ENCODE data around the gene FGD6.

FGD6 gene

DNA sequence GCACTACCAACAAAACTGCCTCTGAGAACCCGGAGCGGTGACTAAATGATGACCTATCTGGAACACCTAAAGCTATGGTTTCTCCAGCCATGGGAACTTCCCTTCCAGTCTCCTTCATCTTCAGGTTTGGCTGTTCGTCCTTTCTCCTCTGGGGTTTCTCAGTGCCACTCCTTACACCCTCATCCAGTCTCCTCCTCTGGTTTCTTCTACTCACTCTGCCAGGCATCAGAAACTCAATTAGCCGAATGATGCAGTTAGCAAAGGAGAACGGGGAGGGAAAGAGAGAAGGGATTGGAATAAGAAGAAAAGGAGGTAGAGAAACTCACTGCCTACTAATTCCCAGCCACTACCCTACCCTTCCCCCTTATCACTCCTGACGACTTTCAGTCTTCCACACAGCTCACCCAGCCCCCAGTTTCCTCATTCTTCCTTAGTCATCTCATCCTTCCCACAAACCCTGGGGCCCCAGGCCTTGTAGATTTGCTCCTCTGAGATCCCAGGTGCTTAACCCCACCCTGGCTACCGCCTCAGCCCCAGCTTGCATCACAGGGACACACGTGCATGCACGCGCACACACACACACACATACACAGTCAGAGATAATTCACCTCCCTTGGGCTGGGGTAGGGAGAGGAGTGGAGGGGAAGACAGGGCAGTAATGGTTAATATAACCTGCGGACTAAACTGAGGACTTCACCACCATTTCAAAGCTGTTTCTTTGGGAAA lies 13.0 kb downstream of the FGD6 start:
- H3K9ac ChIP-seq (ENCODE audit: low read length), result peak overlapping the region; percentile 21
- H4K8ac ChIP-seq (ENCODE audit: low read depth, low read length), result no peak overlapping the region
- peak overlapping the region; percentile 88 for H3K27ac ChIP-seq (ENCODE audit: low read depth, low read length)
- peak; percentile 98 for DNase-seq
- H3K27me3 ChIP-seq (ENCODE audit: insufficient read depth, low read length, poor library complexity), result no peaks in the 10 kb centered on the region
- H3K56ac ChIP-seq (ENCODE audit: low read length), result peak overlapping the region; percentile 75
- peaks cover 37% of the 10 kb centered on the region for H3K79me2 ChIP-seq (ENCODE audit: control insufficient read depth, insufficient read depth, low read length)
- H3K4ac ChIP-seq (ENCODE audit: low read depth, low read length), result peak overlapping the region; percentile 10
- peak overlapping the region; percentile 2 for H3K4me2 ChIP-seq (ENCODE audit: low read length)
- no peak overlapping the region for H2AK5ac ChIP-seq (ENCODE audit: low read length)
- peak overlapping the region; percentile 91 for H3K18ac ChIP-seq (ENCODE audit: low read length)
- H2BK5ac ChIP-seq (ENCODE audit: low read length), result peak overlapping the region; percentile 77
- no peaks in the 10 kb centered on the region for H3K36me3 ChIP-seq (ENCODE audit: control insufficient read depth, insufficient read depth, low read length)
- no peak overlapping the region for H3K23ac ChIP-seq (ENCODE audit: low read length)
- no CpG with 5 or more reads among the region's 11 CpGs for WGBS (ENCODE audit: extremely low coverage, insufficient coverage, low lambda C conversion rate)
- no peak overlapping the region for H3K4me3 ChIP-seq (ENCODE audit: low read length)
- H2BK15ac ChIP-seq (replicated peaks; ENCODE audit: low read depth), result no peak overlapping the region
- H3K4me1 ChIP-seq (ENCODE audit: control insufficient read depth, low read depth, low read length), result peaks cover 23% of the 10 kb centered on the region
- peak overlapping the region; percentile 80 for H2BK120ac ChIP-seq (ENCODE audit: low read depth, low read length)
- H3K79me1 ChIP-seq (ENCODE audit: low read length), result peaks cover 10% of the 10 kb centered on the region
- H4K5ac ChIP-seq (ENCODE audit: low read length), result no peak overlapping the region

DNA sequence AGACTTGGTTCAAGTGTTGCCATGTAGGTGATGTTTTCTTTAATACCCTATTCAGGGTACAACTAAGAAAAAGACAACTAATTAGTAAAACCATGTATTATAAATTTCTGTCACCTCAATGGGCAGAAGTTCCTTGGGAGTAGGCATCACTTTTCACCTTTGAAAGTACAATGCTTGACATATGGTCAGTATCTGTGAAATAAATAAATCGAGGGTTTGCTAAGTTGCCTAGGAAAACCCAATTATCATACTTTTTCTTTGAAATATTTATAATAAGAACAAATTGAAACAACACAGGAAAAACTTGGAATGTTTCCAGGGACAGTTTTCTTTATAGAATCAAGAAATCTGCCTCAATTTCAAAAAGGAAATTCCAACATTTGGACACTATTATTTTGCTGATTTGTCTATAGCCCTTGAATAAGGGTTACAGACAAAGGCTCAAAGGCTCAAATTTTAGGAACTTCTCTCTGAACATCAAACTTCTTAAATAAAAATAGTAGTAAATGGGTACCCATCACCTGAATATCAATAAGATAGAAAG lies 13.7 kb downstream of the FGD6 start:
- Histone ChIP-seq H3K23ac (ENCODE audit: low read length) (no peak overlapping the region), H3K56ac (ENCODE audit: low read length) (peak overlapping the region; percentile 25), H2BK15ac (replicated peaks; ENCODE audit: low read depth) (no peak overlapping the region), H4K8ac (ENCODE audit: low read depth, low read length) (no peak overlapping the region), H3K4me1 (ENCODE audit: control insufficient read depth, low read depth, low read length) (peaks cover 21% of the 10 kb centered on the region), H3K27ac (ENCODE audit: low read depth, low read length) (no peak overlapping the region), H3K18ac (ENCODE audit: low read length) (no peak overlapping the region), H4K5ac (ENCODE audit: low read length) (no peak overlapping the region), H2AK5ac (ENCODE audit: low read length) (no peak overlapping the region), H3K4me3 (ENCODE audit: low read length) (no peak overlapping the region), H3K9ac (ENCODE audit: low read length) (no peak overlapping the region), H3K79me2 (ENCODE audit: control insufficient read depth, insufficient read depth, low read length) (peaks cover 38% of the 10 kb centered on the region), H3K36me3 (ENCODE audit: control insufficient read depth, insufficient read depth, low read length) (no peaks in the 10 kb centered on the region), H3K4ac (ENCODE audit: low read depth, low read length) (no peak overlapping the region), H3K79me1 (ENCODE audit: low read length) (peaks cover 10% of the 10 kb centered on the region), H2BK120ac (ENCODE audit: low read depth, low read length) (no peak overlapping the region), H2BK5ac (ENCODE audit: low read length) (no peak overlapping the region), H3K4me2 (ENCODE audit: low read length) (no peak overlapping the region), H3K27me3 (ENCODE audit: insufficient read depth, low read length, poor library complexity) (no peaks in the 10 kb centered on the region)
- no peak for DNase-seq
- WGBS (ENCODE audit: extremely low coverage, insufficient coverage, low lambda C conversion rate), result no CpG with 5 or more reads among the region's 1 CpG

DNA sequence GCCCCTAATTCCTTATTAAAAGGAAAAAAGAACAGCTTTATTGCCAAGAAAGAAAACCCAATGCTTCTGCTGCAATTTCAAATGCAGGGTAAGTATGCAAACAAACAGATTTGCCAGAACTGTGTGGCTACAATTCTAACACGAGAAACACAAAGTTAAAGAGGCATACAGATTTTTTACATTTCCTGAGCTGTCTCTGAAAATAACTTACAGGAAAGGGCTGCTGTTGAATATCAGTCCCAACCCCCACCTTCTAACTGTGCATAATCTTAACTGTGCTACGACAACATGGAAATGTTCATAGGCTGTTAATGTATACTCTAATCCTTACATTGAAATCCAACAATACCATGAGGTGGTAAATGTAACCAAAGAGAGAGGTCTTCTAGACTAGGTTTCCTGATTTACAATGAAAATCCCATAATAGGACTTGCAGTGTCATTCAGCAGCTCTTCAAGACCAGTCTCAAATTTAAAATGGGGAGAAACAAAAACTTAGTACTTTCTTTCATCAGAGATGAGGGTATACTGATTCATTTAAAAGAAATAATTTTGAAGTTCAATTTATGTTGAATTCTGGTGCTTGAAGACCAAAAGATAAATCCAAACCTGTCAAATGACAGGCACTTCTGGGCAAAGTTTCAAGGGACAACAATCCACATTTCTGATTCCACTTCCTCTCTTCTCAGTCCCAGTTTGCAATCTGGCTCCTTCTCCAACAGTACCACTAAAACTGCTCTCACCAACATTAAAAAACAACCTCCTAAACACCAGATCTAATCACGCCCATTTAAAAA lies 14.4 kb downstream of the FGD6 start:
- Histone ChIP-seq H3K9ac (ENCODE audit: low read length) (peak overlapping the region; percentile 20), H3K79me1 (ENCODE audit: low read length) (peaks cover 8% of the 10 kb centered on the region), H3K36me3 (ENCODE audit: control insufficient read depth, insufficient read depth, low read length) (no peaks in the 10 kb centered on the region), H2BK5ac (ENCODE audit: low read length) (peak overlapping the region; percentile 28), H3K23ac (ENCODE audit: low read length) (no peak overlapping the region), H3K4me3 (ENCODE audit: low read length) (no peak overlapping the region), H3K18ac (ENCODE audit: low read length) (no peak overlapping the region), H2AK5ac (ENCODE audit: low read length) (no peak overlapping the region), H2BK15ac (replicated peaks; ENCODE audit: low read depth) (no peak overlapping the region), H3K4ac (ENCODE audit: low read depth, low read length) (no peak overlapping the region), H2BK120ac (ENCODE audit: low read depth, low read length) (no peak overlapping the region), H3K27ac (ENCODE audit: low read depth, low read length) (no peak overlapping the region), H4K8ac (ENCODE audit: low read depth, low read length) (no peak overlapping the region), H3K27me3 (ENCODE audit: insufficient read depth, low read length, poor library complexity) (no peaks in the 10 kb centered on the region), H4K5ac (ENCODE audit: low read length) (no peak overlapping the region), H3K56ac (ENCODE audit: low read length) (peak overlapping the region; percentile 40), H3K4me1 (ENCODE audit: control insufficient read depth, low read depth, low read length) (peaks cover 21% of the 10 kb centered on the region), H3K4me2 (ENCODE audit: low read length) (no peak overlapping the region), H3K79me2 (ENCODE audit: control insufficient read depth, insufficient read depth, low read length) (peaks cover 36% of the 10 kb centered on the region)
- DNase-seq, result no peak
- no CpG with 5 or more reads among the region's 3 CpGs for WGBS (ENCODE audit: extremely low coverage, insufficient coverage, low lambda C conversion rate)

- no peak overlapping the region for H3K9ac ChIP-seq (ENCODE audit: low read length)
- no peak overlapping the region for H3K4ac ChIP-seq (ENCODE audit: low read depth, low read length)
- H3K27ac ChIP-seq (ENCODE audit: low read depth, low read length), result no peak overlapping the region
These were observed 16.1 kb downstream of the FGD6 start for GRCh38 chr12:95201056-95201670.

GRCh38 chr12:95200128-95200894 lies 17.0 kb downstream of the FGD6 start:
- DNase-seq, result no peak
- H3K4me3 ChIP-seq (ENCODE audit: low read length), result no peak overlapping the region
- no peaks in the 10 kb centered on the region for H3K27me3 ChIP-seq (ENCODE audit: insufficient read depth, low read length, poor library complexity)
- H3K79me1 ChIP-seq (ENCODE audit: low read length), result peaks cover 5% of the 10 kb centered on the region
- no peak overlapping the region for H3K9ac ChIP-seq (ENCODE audit: low read length)
- peak overlapping the region; percentile 68 for H3K18ac ChIP-seq (ENCODE audit: low read length)
- H4K8ac ChIP-seq (ENCODE audit: low read depth, low read length), result no peak overlapping the region
- no peak overlapping the region for H3K4ac ChIP-seq (ENCODE audit: low read depth, low read length)
- H3K4me1 ChIP-seq (ENCODE audit: control insufficient read depth, low read depth, low read length), result peaks cover 16% of the 10 kb centered on the region
- H2BK120ac ChIP-seq (ENCODE audit: low read depth, low read length), result peak overlapping the region; percentile 45
- peaks cover 31% of the 10 kb centered on the region for H3K79me2 ChIP-seq (ENCODE audit: control insufficient read depth, insufficient read depth, low read length)
- H2AK5ac ChIP-seq (ENCODE audit: low read length), result no peak overlapping the region
- no peak overlapping the region for H2BK5ac ChIP-seq (ENCODE audit: low read length)
- H3K36me3 ChIP-seq (ENCODE audit: control insufficient read depth, insufficient read depth, low read length), result no peaks in the 10 kb centered on the region
- no peak overlapping the region for H3K56ac ChIP-seq (ENCODE audit: low read length)
- H3K23ac ChIP-seq (ENCODE audit: low read length), result no peak overlapping the region
- no peak overlapping the region for H4K5ac ChIP-seq (ENCODE audit: low read length)
- H3K4me2 ChIP-seq (ENCODE audit: low read length), result no peak overlapping the region
- H3K27ac ChIP-seq (ENCODE audit: low read depth, low read length), result no peak overlapping the region
- no peak overlapping the region for H2BK15ac ChIP-seq (replicated peaks; ENCODE audit: low read depth)
- 100% methylated on average over 1 of the region's 5 CpGs for WGBS (ENCODE audit: extremely low coverage, insufficient coverage, low lambda C conversion rate)

More at GRCh38 chr12:95201056-95201670, 16.1 kb downstream of the FGD6 start:
- Histone ChIP-seq H3K4me1 (ENCODE audit: control insufficient read depth, low read depth, low read length) (peaks cover 21% of the 10 kb centered on the region), H3K27me3 (ENCODE audit: insufficient read depth, low read length, poor library complexity) (no peaks in the 10 kb centered on the region), H2BK120ac (ENCODE audit: low read depth, low read length) (no peak overlapping the region), H3K79me1 (ENCODE audit: low read length) (peaks cover 6% of the 10 kb centered on the region), H3K18ac (ENCODE audit: low read length) (no peak overlapping the region), H3K23ac (ENCODE audit: low read length) (no peak overlapping the region), H3K36me3 (ENCODE audit: control insufficient read depth, insufficient read depth, low read length) (no peaks in the 10 kb centered on the region), H2BK5ac (ENCODE audit: low read length) (no peak overlapping the region), H3K4me3 (ENCODE audit: low read length) (no peak overlapping the region), H4K5ac (ENCODE audit: low read length) (no peak overlapping the region), H3K56ac (ENCODE audit: low read length) (no peak overlapping the region), H3K4me2 (ENCODE audit: low read length) (no peak overlapping the region), H2AK5ac (ENCODE audit: low read length) (no peak overlapping the region), H3K79me2 (ENCODE audit: control insufficient read depth, insufficient read depth, low read length) (peaks cover 34% of the 10 kb centered on the region), H4K8ac (ENCODE audit: low read depth, low read length) (no peak overlapping the region), H2BK15ac (replicated peaks; ENCODE audit: low read depth) (no peak overlapping the region)
- no CpG with 5 or more reads among the region's 4 CpGs for WGBS (ENCODE audit: extremely low coverage, insufficient coverage, low lambda C conversion rate)
- no peak for DNase-seq

All from mesendoderm (in vitro differentiated cells).